Stimulated activated CD4-positive, alpha-beta T cell treated with anti-CD3 and anti-CD28 coated beads, Interleukin-4, amount 100 ng/mL, for 48 hours (primary cell): ENCODE measurements around the gene AGAP5.
A peak's percentile ranks its signal among the peaks of the same experiment; 100 is the strongest.
"Not testable (repeated sequence)": the region's sequence is repeated elsewhere in the genome, so short reads cannot be mapped to it uniquely, and the experiment has no call there.

Experiments used
- DNase-seq, 2 donors: peaks; one replicate each; pipeline ENCODE4 v3.0.0-alpha.2; 2020; ENCODE audit warnings: low read depth in 2 of 2

AGAP5 gene

DNA sequence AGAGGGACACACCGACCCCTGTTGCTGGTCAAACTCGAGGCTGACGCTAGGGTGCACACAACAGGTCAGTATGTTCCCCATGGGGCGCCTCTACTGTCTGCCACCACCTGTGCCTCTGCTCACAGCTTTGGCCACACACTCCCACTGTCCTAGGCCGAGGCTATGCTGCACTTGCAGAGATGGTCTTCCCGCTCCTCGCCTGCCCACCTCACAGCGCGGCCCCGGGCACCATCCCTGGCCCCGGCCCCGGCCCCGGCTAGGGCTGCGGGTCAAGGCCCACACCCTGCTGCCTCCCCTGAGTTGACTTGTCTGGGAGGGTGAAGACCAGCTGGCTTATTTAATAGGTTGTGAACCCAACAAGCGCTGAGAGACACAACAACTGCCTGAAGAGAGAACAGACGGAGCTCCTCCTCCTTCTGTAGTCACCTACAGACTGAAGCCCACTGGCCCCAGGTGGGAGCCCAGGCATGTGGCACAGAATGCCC lies at the start of gene AGAP5:
Gene AGAP5, minus strand, starts transcription at position 435 of the 485 bp plus-strand sequence. Its CDS starts 354 bp downstream, at position 81.
- not testable (repeated sequence) for DNase-seq

DNA sequence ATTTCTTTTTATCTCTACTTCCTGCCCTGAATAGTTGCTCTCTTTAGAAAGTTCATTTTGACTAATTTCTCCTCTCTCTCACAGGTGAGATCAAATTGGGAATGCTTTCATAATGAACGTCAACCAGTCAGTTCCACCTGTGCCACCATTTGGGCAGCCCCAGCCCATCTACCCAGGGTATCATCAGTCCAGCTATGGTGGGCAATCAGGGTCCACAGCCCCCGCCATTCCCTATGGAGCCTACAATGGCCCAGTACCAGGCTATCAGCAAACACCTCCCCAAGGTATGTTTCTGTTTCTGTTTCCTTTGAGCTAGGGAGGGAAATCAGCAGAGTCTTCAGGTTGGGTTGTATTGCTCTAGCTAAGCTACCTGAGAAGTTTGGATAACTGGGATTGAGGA lies 48.8 kb upstream of the AGAP5 start:
- DNase-seq: no peak

DNA sequence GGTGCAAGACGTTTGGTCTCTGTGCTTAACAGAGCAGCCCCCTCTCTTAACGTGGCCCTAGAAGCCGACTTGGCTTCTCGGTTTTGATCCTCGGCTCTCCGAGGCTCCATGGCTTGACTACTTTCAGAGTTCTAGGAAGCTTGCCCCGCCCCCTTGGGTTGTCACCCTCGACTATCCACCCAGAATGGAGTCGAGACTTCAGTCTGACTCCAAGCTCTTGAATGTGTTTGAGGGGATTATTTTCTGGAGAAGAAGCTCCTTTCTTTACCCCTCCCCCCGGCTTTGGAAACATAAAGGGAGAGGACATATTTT lies 46.7 kb upstream of the AGAP5 start:
- peak; percentile 52 to 61 for DNase-seq

GRCh38 chr10:73743905-73744663 lies 46.2 kb upstream of the AGAP5 start, which contains the start of gene SEC24C:
Gene SEC24C (plus strand): TSS chr10:73744372. CDS start chr10:73746833, 2,461 bp downstream.
- peak; percentile 90 to 93 for DNase-seq

- DNase-seq: no peak
These were observed 45.5 kb upstream of the AGAP5 start for GRCh38 chr10:73743327-73743904.

GRCh38 chr10:73742454-73742734 lies 44.5 kb upstream of the AGAP5 start:
- DNase-seq: no peak

DNA sequence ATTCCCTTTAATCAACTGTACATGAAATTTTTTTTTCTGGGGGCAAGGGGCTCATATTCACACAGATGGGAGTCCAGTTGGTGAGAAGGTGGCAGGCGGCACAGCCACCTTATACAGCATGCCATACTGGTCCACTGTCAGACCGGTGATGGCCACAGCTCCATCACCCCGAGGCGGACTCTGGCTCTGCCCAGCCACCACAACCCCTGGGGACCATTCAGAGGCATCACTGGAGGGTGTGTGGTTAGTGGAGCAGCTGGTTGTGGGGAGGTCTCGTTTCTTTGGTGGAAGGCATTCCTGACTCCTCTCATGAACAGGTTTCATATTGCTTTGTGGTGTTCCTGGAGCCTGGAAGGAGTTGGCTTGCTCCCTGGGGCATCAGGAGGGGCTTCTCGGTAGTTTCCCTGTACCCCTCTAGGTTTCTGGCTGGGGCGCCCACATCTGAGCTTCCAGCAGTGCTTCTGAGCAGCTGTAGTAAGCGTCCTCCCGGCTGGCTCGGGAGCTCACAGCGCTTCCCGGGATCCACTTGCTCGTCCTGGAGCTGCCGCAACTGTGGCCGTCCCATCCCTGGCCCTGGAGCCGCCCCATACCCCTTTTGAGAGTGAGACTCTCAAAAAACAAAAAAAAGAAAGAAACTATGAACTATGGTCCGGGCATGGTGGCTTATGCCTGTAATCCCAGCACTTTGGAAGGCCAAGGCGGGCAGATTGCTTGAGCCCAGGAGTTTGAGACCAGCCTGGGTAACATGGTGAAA lies 42.8 kb upstream of the AGAP5 start:
- DNase-seq: not testable (repeated sequence)

DNA sequence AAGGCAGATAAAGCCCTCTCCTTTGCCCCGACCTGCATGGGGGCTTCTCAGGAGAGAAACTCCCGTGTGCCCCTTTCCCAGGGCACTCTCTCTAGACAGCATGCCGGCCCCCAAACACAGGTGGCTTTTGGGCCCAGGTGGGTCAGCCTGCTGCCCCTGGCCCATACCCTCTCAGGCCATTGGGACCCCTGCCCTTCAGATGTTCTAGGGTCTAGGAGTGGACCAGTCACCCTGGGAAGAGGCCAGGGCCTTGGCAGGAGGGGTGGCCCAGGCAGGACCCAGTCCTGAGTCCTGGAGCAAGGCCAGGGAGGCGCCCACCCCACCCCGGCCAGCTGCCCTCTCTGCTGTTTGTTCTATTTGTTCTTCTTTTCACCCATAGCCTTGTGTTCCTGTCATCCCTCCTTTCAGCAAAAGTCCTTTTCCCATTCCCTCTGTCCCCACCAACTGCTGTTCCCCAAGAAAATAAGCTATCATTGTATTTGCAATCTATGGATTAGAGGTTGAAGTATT lies 36.9 kb upstream of the AGAP5 start:
- DNase-seq: no peak

GRCh38 chr10:73734028-73734720 lies 36.3 kb upstream of the AGAP5 start:
- no peak for DNase-seq

DNA sequence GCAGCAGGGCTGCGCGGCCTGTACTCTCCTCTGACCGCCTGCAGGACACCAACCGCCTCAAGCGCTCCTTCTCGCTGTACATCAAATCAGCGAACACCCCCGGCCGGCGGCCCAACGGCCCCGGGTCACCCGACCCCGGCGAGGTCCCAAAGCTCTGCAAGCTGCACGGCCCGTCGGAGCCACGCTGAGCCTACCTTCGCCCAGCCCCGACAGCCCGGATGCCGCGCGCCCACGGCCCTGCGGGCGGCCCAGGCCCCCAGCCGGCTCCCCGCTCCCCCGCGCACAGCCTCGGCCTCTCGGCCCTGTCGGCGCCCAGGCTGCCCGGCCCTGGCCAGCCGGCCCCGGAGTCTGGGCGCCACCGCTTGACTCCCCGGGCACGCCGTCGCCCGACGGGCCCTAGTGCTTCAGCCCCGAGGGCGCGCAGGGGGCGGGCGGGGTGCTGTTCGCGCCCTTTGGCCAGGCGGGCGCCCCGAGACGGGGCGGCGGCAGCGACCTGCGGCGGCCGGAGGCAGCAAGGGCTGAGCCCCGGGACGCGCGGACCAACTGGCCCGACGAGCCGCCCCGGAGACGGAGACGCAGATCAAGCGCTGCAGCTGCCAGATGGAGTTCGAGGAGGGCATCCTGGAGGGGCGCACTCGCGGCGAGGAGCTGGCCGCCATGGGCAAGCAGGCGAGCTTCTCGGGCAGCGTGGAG lies 35.2 kb upstream of the AGAP5 start:
- no peak for DNase-seq

- no peak for DNase-seq
These were observed 34.5 kb upstream of the AGAP5 start for GRCh38 chr10:73732426-73732825.

DNA sequence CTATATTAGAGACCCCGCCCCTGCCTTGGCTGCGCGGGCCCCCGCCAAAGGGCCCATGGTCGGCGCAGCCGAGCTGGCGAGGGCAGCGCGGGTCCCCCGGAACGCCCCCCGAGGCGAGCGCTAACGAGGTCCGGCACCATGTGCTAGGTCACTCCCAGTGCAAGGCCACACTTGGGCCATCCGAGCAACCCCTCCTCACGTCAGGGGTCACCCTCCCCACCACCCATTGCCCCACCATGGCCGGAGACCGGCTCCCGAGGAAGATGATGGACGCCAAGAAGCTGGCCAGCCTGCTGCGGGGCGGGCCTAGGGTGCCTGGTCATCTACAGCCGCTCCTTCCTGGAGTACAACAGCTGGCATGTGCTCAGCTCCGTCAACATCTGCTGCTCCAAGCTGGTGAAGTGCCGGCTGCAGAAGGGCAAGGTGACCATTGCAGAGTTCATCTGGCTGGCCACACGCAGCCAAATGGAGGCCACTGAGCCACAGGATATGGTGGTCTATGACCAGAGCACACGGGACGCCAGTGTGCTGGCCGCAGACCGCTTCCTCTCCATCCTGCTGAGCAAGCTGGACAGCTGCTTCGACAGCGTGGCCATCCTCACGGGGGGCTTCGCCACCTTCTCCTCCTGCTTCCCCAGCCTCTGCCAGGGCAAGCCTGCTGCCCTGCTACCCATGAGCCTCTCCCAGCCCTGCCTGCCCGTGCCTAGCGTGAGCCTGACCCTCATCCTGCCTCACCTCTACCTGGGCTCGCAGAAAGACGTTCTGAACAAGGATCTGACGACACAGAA lies 33.9 kb upstream of the AGAP5 start:
- no peak for DNase-seq

GRCh38 chr10:73730153-73730906 lies 32.4 kb upstream of the AGAP5 start:
- DNase-seq: peak; percentile 86 to 92

DNA sequence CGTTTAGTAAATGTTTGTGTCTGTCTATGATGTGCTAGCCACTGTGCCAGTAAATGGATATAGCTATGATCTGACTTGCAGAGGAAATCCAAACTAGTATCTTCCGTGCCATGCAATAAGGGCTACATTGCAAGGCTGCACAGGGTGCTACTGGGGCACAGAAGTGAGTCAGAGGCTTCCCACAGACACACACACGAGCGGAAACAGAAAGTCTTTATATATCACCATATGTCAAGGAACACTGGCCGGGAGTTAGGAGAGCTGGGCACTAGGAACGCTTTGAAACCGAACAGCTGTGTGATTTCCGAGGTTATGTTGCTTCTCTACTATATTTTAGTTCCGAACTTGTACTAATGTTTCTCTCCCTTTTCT lies 31.9 kb upstream of the AGAP5 start:
- not testable (repeated sequence) for DNase-seq

DNA sequence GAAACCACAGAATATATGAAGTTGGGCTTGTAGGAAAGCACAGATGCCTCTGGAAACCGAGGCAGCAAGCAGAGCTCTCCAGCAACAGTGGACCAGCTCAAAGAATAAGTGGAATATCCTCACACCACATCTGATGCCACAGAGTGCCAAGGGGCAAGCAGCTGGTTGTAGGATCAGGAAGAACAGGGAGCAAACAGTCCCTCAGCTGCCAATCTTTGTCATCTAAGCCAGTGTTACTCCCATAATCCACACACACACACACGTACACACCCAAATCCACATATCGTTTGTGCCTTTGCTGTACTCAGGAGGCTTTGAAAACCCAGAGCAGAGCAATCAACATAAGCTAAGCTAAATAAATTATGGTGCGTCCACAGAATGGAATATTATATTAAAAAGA lies 25.6 kb upstream of the AGAP5 start:
- no peak for DNase-seq

DNA sequence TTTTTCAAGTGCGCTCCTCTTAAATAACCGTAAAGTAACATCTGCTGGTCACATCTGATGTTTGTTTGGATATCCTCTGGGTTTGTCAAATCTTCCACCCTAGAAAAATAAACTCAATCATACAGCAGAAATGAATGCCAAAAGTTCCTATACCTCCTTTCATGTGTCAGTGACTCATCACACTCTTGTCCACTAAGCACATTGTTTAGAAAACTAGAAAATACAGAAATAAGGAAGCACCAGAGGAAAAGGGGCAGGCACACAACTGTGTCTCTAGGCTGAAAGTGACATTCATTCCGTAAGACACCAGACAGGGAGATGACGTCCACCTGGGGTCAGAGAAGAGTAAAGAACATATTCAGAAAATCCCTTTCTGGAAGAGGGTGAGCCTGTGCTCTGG lies 22.7 kb upstream of the AGAP5 start:
- DNase-seq: not testable (repeated sequence)

DNA sequence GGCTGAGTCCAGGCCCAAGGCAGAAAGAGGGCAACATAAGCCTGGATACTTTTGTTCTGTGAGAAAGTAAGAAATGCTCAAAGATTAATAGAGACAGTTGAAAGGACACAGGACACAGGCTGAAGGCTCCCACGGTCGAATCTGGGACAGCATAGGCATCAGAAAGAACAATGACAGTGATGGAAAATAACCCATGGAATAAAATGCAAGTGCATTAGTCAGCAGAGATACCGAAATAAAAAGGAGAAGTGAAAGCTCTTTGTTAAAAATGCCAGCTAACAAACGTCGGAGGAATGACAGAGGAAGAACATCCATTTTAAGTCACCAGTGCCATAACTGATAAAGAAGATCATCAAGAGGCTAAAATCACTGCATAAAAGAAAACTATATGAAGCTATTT lies 19.6 kb upstream of the AGAP5 start:
- no peak for DNase-seq

DNA sequence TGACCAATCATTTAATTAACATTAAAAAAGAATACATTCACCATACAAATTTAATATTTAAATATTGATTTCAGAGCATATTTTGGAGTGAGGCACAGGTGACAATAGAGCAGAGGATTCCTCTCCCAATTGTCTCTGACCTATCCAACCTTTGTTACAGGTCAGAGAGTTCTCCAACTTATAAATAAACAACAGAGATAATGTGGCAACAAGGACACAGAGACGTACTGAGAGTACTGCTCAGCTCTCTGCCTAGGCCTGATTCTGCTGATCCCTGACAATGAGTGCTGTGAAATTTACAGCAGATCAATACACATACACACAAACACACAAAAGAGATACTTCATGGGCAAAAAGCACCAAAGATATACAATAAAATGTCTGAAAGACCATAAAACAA lies 18.3 kb upstream of the AGAP5 start:
- DNase-seq: no peak

- DNase-seq: not testable (repeated sequence)
These were observed 17.6 kb upstream of the AGAP5 start for GRCh38 chr10:73715179-73716156.
